Activated naive CD4-positive, alpha-beta T cell treated with anti-CD3 and anti-CD28 coated beads, Interleukin-2, amount 10 ng/mL, durations not matched to agents 5 hours and 36 hours (primary cell): ENCODE data around the gene ARHGAP29. TPM values are rescaled to one million over a fixed set of nuclear protein-coding genes. Genes with fewer than 3 reads are reported as not detected.

Experiments used
- total RNA-seq, 2 experiments: library from RNA; stranded (reverse); gene quantifications; one replicate each; pipeline ENCODE4 v1.2.3, GENCODE V29; 2021

ARHGAP29 gene
- total RNA-seq: not detected

GRCh38 chr1:94237291-94238226, at the start of gene ARHGAP29:
TSS of gene ARHGAP29 (minus strand) at chr1:94237584. CDS start at chr1:94231611, 5,973 bp downstream.

Other genes with a start within 250 kb of the ARHGAP29 start
- gene ABCA4, start 116.4 kb downstream of the ARHGAP29 start, total RNA-seq: not detected
- gene ABCD3, start 180.8 kb upstream of the ARHGAP29 start, total RNA-seq: 10 to 100 TPM; 22.8 to 25.5 TPM